ENCODE results near the gene INSRR. TPM values are rescaled to one million over a fixed set of nuclear protein-coding genes. Genes with fewer than 3 reads are reported as not detected.

INSRR gene
- total and polyA plus RNA-seq, 4 donors = 0.01 TPM; not detected in 3

DNA sequence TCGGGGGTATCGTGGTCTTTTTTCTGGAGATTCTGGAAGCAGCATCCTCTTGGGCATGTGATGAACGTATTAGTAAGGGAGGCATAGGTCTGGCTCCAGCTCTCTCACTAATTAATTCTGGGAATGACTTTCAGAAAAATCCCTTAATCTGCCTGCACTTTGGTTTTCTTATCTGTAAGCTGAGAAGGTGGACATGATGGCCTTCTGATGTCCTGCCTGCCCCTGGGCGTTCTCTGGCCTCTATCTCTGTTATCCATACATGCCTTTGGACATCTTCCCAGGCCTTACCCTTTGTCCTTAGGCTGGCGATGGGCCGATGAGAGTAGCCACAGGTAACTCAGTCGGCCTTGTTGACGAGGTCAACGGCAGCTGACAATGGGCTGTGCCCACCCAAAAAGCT lies 10.5 kb upstream of the INSRR start:
- no peaks in the 10 kb centered on the region for H3K9me3 ChIP-seq (ENCODE audit: control insufficient read depth in 4 of 4, low read length in 3 of 4)
- no peak overlapping the region for H3K4me3 ChIP-seq (ENCODE audit: low read depth in 1 of 3, low read length in 3 of 3)
- WGBS = 70% methylated on average over 9 of the region's 9 CpGs
- no peak overlapping the region for H3K9ac ChIP-seq (ENCODE audit: low read depth in 1 of 2, low read length in 2 of 2)
- H3K27ac ChIP-seq (ENCODE audit: low read depth in 1 of 2, low read length in 2 of 2) = no peak overlapping the region
- H3K4me1 ChIP-seq (ENCODE audit: control insufficient read depth in 4 of 4, insufficient read depth in 4 of 4, low read length in 3 of 4) = no peaks in the 10 kb centered on the region
- H3K27me3 ChIP-seq (ENCODE audit: control insufficient read depth in 4 of 4, insufficient read depth in 4 of 4, low read length in 3 of 4) = no peaks in the 10 kb centered on the region
- no peak for TF ChIP-seq HNF4A (conservative IDR thresholded peaks at IDR 0.05)
- no peak for DNase-seq (ENCODE audit: low spot score)
- no peaks in the 10 kb centered on the region for H3K36me3 ChIP-seq (ENCODE audit: control insufficient read depth in 4 of 4, insufficient read depth in 3 of 4, low read depth in 1 of 4, low read length in 3 of 4)

DNA sequence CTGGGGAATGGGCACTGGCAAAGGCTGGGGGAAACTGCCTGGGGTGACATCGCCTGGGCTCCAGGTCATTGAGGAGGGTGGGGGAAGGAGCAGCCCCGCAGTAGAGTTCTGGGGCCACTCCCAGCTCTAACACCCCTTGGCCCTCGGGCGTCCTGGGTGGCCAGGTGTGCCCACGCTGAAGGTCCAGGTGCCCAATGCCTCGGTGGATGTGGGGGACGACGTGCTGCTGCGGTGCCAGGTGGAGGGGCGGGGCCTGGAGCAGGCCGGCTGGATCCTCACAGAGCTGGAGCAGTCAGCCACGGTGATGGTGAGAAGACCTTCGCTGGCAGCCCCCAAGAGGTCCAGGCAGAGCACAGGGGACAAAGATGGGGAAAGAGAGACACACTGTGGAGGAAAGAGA lies 9.4 kb upstream of the INSRR start:
- Histone ChIP-seq H3K9me3 (ENCODE audit: control insufficient read depth in 4 of 4, low read length in 3 of 4) (no peaks in the 10 kb centered on the region), H3K27ac (ENCODE audit: low read depth in 1 of 2, low read length in 2 of 2) (no peak overlapping the region), H3K4me3 (ENCODE audit: low read depth in 1 of 3, low read length in 3 of 3) (no peak overlapping the region), H3K9ac (ENCODE audit: low read depth in 1 of 2, low read length in 2 of 2) (no peak overlapping the region), H3K4me1 (ENCODE audit: control insufficient read depth in 4 of 4, insufficient read depth in 4 of 4, low read length in 3 of 4) (no peaks in the 10 kb centered on the region), H3K27me3 (ENCODE audit: control insufficient read depth in 4 of 4, insufficient read depth in 4 of 4, low read length in 3 of 4) (peaks cover 0 to 3% (median 1%) of the 10 kb centered on the region in 4 donors), H3K36me3 (ENCODE audit: control insufficient read depth in 4 of 4, insufficient read depth in 3 of 4, low read depth in 1 of 4, low read length in 3 of 4) (no peaks in the 10 kb centered on the region)
- no peak for TF ChIP-seq YY1 (IDR thresholded peaks at IDR 0.05)
- TF ChIP-seq FOXA2 (IDR thresholded peaks at IDR 0.05) = no peak
- no peak for TF ChIP-seq HNF4G (IDR thresholded peaks at IDR 0.05)
- no peak for TF ChIP-seq RXRA (IDR thresholded peaks at IDR 0.05)
- TF ChIP-seq RAD21 (IDR thresholded peaks at IDR 0.05) = no peak
- TF ChIP-seq, protein P1, sequence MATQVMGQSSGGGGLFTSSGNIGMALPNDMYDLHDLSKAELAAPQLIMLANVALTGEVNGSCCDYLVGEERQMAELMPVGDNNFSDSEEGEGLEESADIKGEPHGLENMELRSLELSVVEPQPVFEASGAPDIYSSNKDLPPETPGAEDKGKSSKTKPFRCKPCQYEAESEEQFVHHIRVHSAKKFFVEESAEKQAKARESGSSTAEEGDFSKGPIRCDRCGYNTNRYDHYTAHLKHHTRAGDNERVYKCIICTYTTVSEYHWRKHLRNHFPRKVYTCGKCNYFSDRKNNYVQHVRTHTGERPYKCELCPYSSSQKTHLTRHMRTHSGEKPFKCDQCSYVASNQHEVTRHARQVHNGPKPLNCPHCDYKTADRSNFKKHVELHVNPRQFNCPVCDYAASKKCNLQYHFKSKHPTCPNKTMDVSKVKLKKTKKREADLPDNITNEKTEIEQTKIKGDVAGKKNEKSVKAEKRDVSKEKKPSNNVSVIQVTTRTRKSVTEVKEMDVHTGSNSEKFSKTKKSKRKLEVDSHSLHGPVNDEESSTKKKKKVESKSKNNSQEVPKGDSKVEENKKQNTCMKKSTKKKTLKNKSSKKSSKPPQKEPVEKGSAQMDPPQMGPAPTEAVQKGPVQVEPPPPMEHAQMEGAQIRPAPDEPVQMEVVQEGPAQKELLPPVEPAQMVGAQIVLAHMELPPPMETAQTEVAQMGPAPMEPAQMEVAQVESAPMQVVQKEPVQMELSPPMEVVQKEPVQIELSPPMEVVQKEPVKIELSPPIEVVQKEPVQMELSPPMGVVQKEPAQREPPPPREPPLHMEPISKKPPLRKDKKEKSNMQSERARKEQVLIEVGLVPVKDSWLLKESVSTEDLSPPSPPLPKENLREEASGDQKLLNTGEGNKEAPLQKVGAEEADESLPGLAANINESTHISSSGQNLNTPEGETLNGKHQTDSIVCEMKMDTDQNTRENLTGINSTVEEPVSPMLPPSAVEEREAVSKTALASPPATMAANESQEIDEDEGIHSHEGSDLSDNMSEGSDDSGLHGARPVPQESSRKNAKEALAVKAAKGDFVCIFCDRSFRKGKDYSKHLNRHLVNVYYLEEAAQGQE (IDR thresholded peaks at IDR 0.05) = no peak
- WGBS = 69% methylated on average over 13 of the region's 13 CpGs
- no peak for DNase-seq (ENCODE audit: low spot score)

DNA sequence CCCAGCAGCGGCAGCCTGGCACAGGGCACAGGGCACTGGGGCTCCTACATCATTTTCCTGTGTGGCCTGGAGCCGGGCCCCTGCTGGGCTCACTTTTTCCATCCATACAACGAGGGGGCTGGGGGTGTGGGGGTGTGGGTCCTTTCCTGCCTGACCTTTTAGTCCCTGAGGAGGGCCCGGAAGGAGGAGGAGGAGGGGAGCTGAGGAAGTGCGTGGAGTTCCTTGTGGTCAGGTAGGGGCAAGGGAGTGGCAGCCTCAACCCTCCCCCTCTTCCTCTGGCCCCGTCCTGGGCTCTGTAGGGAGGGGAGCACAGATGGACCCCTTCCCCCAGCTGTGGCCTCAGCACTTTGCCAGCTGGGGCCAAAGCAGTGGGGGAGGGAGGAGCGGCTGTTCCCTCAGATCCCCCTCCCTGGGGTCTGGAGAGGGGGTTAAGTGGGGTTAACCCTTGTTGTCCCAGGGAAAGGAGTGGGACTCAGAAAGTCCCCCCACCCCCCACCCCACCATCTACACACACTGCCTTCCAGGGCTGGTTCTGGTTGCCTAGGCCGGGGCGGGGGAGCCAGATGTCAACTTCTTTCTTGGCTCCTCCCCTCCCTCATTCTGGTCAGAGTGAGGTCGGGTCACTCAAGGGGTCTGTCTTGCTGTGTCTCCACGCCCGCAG lies 7.5 kb upstream of the INSRR start:
- WGBS = 58% methylated on average over 12 of the region's 12 CpGs
- Histone ChIP-seq H3K27me3 (ENCODE audit: control insufficient read depth in 4 of 4, insufficient read depth in 4 of 4, low read length in 3 of 4) (peaks cover 0 to 13% (median 1%) of the 10 kb centered on the region in 4 donors), H3K27ac (ENCODE audit: low read depth in 1 of 2, low read length in 2 of 2) (no peak overlapping the region), H3K36me3 (ENCODE audit: control insufficient read depth in 4 of 4, insufficient read depth in 3 of 4, low read depth in 1 of 4, low read length in 3 of 4) (no peaks in the 10 kb centered on the region), H3K9ac (ENCODE audit: low read depth in 1 of 2, low read length in 2 of 2) (no peak overlapping the region), H3K9me3 (ENCODE audit: control insufficient read depth in 4 of 4, low read length in 3 of 4) (no peaks in the 10 kb centered on the region), H3K4me3 (ENCODE audit: low read depth in 1 of 3, low read length in 3 of 3) (no peak overlapping the region), H3K4me1 (ENCODE audit: control insufficient read depth in 4 of 4, insufficient read depth in 4 of 4, low read length in 3 of 4) (no peaks in the 10 kb centered on the region)
- TF ChIP-seq, protein P2, sequence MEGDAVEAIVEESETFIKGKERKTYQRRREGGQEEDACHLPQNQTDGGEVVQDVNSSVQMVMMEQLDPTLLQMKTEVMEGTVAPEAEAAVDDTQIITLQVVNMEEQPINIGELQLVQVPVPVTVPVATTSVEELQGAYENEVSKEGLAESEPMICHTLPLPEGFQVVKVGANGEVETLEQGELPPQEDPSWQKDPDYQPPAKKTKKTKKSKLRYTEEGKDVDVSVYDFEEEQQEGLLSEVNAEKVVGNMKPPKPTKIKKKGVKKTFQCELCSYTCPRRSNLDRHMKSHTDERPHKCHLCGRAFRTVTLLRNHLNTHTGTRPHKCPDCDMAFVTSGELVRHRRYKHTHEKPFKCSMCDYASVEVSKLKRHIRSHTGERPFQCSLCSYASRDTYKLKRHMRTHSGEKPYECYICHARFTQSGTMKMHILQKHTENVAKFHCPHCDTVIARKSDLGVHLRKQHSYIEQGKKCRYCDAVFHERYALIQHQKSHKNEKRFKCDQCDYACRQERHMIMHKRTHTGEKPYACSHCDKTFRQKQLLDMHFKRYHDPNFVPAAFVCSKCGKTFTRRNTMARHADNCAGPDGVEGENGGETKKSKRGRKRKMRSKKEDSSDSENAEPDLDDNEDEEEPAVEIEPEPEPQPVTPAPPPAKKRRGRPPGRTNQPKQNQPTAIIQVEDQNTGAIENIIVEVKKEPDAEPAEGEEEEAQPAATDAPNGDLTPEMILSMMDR (IDR thresholded peaks at IDR 0.05; ENCODE audit: low read depth, low read length, missing input control) = no peak
- TF ChIP-seq, protein P3, sequence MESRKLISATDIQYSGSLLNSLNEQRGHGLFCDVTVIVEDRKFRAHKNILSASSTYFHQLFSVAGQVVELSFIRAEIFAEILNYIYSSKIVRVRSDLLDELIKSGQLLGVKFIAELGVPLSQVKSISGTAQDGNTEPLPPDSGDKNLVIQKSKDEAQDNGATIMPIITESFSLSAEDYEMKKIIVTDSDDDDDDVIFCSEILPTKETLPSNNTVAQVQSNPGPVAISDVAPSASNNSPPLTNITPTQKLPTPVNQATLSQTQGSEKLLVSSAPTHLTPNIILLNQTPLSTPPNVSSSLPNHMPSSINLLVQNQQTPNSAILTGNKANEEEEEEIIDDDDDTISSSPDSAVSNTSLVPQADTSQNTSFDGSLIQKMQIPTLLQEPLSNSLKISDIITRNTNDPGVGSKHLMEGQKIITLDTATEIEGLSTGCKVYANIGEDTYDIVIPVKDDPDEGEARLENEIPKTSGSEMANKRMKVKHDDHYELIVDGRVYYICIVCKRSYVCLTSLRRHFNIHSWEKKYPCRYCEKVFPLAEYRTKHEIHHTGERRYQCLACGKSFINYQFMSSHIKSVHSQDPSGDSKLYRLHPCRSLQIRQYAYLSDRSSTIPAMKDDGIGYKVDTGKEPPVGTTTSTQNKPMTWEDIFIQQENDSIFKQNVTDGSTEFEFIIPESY (IDR thresholded peaks at IDR 0.05) = no peak
- TF ChIP-seq GABPA (IDR thresholded peaks at IDR 0.05 in 1 of 2, conservative IDR thresholded peaks at IDR 0.05 in 1 of 2) (no peak), TAF1 (conservative IDR thresholded peaks at IDR 0.05) (no peak), HNF4G (IDR thresholded peaks at IDR 0.05) (no peak), EGR1 (IDR thresholded peaks at IDR 0.05; ENCODE audit: low read depth in 2 of 2) (no peak), FOXA2 (IDR thresholded peaks at IDR 0.05) (no peak), SP1 (IDR thresholded peaks at IDR 0.05) (no peak), JUND (IDR thresholded peaks at IDR 0.05) (no peak)
- TF ChIP-seq, protein P1 (IDR thresholded peaks at IDR 0.05) = no peak
- DNase-seq (ENCODE audit: low spot score) = no peak
